IMR-90 (cell line): Measurements from ENCODE around the gene ITPR3. TPM values are rescaled to one million over a fixed set of nuclear protein-coding genes. Genes with fewer than 3 reads are reported as not detected.

ENCODE experiments used
- ATAC-seq: fragments of 200-7000 bp; cut with Tn5 transposase; 2 replicates; pipeline ENCODE4 v1.9.1; 2020; ENCODE audit warnings: low read depth, mild to moderate bottlenecking, moderate library complexity
- BruUV-seq: library from RNA; stranded (reverse); fragments of 400-500 nt; replicated peaks from 2 replicates; lab custom pipeline; 2021; lab: Mats Ljungman, UMichigan
- CTCF ChIA-PET: fragments of 300-600 bp; formaldehyde crosslinking; extraction: SDS; loops from one replicate; lab custom pipeline; 2021; ENCODE audit warnings: antibody characterized with exemption; lab: Yijun Ruan, JAX
- POLR2A ChIA-PET: fragments of 300-600 bp; sonication (Branson Sonifier 250); formaldehyde crosslinking; loops from one replicate; lab custom pipeline; 2022; ENCODE audit warnings: antibody characterized with exemption; ENCODE audit not compliant: unreplicated experiment; lab: Charles Lee
- DNase-seq: peaks from one replicate; pipeline ENCODE4 v3.0.0; 2013
- H2AFZ ChIP-seq: replicated peaks from 2 replicates; pipeline ENCODE3; 2013; ENCODE audit warnings: low read length, mild to moderate bottlenecking; ENCODE audit not compliant: poor library complexity
- H2AK5ac ChIP-seq: 2 replicates; pipeline ENCODE4 v1.6.1; 2013; ENCODE audit warnings: low read depth, low read length, inconsistent platforms
- H2AK9ac ChIP-seq: replicated peaks from 2 replicates; pipeline ENCODE3; 2013; ENCODE audit warnings: mild to moderate bottlenecking, low read depth, low read length, moderate library complexity; ENCODE audit not compliant: poor library complexity
- H2BK120ac ChIP-seq: 2 replicates; pipeline ENCODE4 v1.6.1; 2013; ENCODE audit warnings: low read depth, low read length, inconsistent platforms
- H2BK15ac ChIP-seq: 3 replicates; pipeline ENCODE4 v1.6.1; 2013; ENCODE audit warnings: low read depth, low read length, inconsistent platforms
- H2BK20ac ChIP-seq: 2 replicates; pipeline ENCODE4 v1.6.1; 2013; ENCODE audit warnings: low read depth, mild to moderate bottlenecking, inconsistent platforms, low read length, moderate library complexity
- H2BK5ac ChIP-seq: 2 replicates; pipeline ENCODE4 v1.6.1; 2013; ENCODE audit warnings: mild to moderate bottlenecking, low read depth, low read length, inconsistent platforms; ENCODE audit not compliant: poor library complexity, severe bottlenecking
- H3K14ac ChIP-seq: replicated peaks from 2 replicates; pipeline ENCODE4 v1.6.1; 2013; ENCODE audit warnings: low read depth, low read length, inconsistent platforms
- H3K18ac ChIP-seq: 2 replicates; pipeline ENCODE4 v1.6.1; 2013; ENCODE audit warnings: low read depth, low read length, control low read depth
- H3K23ac ChIP-seq: 2 replicates; pipeline ENCODE4 v1.6.1; 2013; ENCODE audit warnings: low read depth, low read length, inconsistent platforms
- H3K27ac ChIP-seq: 2 replicates; pipeline ENCODE4 v1.5.1; 2013; ENCODE audit warnings: mild to moderate bottlenecking, control low read depth, low read length; ENCODE audit not compliant: insufficient read depth
- H3K27me3 ChIP-seq: 2 replicates; pipeline ENCODE4 v1.6.1; 2013; ENCODE audit warnings: low read length; ENCODE audit not compliant: control insufficient read depth, insufficient read depth
- H3K36me3 ChIP-seq: 2 replicates; pipeline ENCODE4 v1.6.1; 2013; ENCODE audit warnings: low read length, mixed read lengths; ENCODE audit not compliant: control insufficient read depth, insufficient read depth
- H3K4ac ChIP-seq: 2 replicates; pipeline ENCODE4 v1.6.1; 2013; ENCODE audit warnings: low read depth, low read length, inconsistent platforms
- H3K4me1 ChIP-seq: 2 replicates; pipeline ENCODE4 v1.6.1; 2013; ENCODE audit warnings: low read length, mixed read lengths; ENCODE audit not compliant: control insufficient read depth, insufficient read depth
- H3K4me2 ChIP-seq: 2 replicates; pipeline ENCODE4 v1.6.1; 2013; ENCODE audit warnings: low read depth, mild to moderate bottlenecking, control low read depth, low read length, moderate library complexity
- H3K4me3 ChIP-seq: 2 replicates; pipeline ENCODE4 v1.5.1; 2013; ENCODE audit warnings: low read depth, mild to moderate bottlenecking, control low read depth, low read length, moderate library complexity; ENCODE audit not compliant: insufficient read depth
- H3K56ac ChIP-seq: 2 replicates; pipeline ENCODE4 v1.6.1; 2013; ENCODE audit warnings: low read length, inconsistent platforms; ENCODE audit not compliant: insufficient read depth; ENCODE audit errors: extremely low read depth
- H3K79me1 ChIP-seq, 2 experiments: 2 replicates each; pipeline ENCODE4 v1.6.1; 2013; ENCODE audit warnings: low read length in 2 of 2, inconsistent platforms in 1 of 2, low read depth in 1 of 2
- H3K9ac ChIP-seq: 2 replicates; pipeline ENCODE4 v1.6.1; 2013; ENCODE audit warnings: low read depth, low read length, control low read depth
- H3K9me1 ChIP-seq: 2 replicates; pipeline ENCODE4 v1.6.1; 2013; ENCODE audit warnings: low read length, inconsistent platforms; ENCODE audit not compliant: insufficient read depth
- H3K9me3 ChIP-seq: 2 replicates; pipeline ENCODE4 v1.6.1; 2013; ENCODE audit warnings: low read length; ENCODE audit not compliant: control insufficient read depth, insufficient read depth
- H4K20me1 ChIP-seq: 2 replicates; pipeline ENCODE4 v1.6.1; 2013; ENCODE audit warnings: low read length, inconsistent platforms; ENCODE audit not compliant: insufficient read depth
- H4K5ac ChIP-seq: 2 replicates; pipeline ENCODE4 v1.6.1; 2013; ENCODE audit warnings: mild to moderate bottlenecking, low read depth, low read length, control low read depth
- H4K8ac ChIP-seq, 2 experiments: 2 replicates each; pipeline ENCODE4 v1.6.1; 2013; ENCODE audit warnings: low read depth in 2 of 2, low read length in 2 of 2, control low read depth in 1 of 2, inconsistent platforms in 1 of 2
- H4K91ac ChIP-seq: 2 replicates; pipeline ENCODE4 v1.6.1; 2013; ENCODE audit warnings: low read depth, low read length, inconsistent platforms; ENCODE audit not compliant: insufficient read depth
- CEBPB ChIP-seq: IDR thresholded peaks from 2 replicates; pipeline ENCODE4 v1.6.1; 2012; ENCODE audit warnings: low read depth, low read length, improper control_type of control experiment
- FOS ChIP-seq: fragments of 150-350 bp; IDR thresholded peaks from 2 replicates; pipeline ENCODE4 v1.6.1; 2016; ENCODE audit warnings: low read depth, low read length
- MXI1 ChIP-seq: IDR thresholded peaks from 2 replicates; pipeline ENCODE4 v1.6.1; 2012; ENCODE audit warnings: low read depth, mild to moderate bottlenecking, low read length, moderate library complexity, borderline replicate concordance
- POLR2A ChIP-seq: IDR thresholded peaks from 2 replicates; pipeline ENCODE4 v1.6.1; 2012; ENCODE audit warnings: mild to moderate bottlenecking, low read depth, low read length
- SMC3 ChIP-seq: fragments of 150-350 bp; IDR thresholded peaks from 2 replicates; pipeline ENCODE4 v1.6.1; 2016; ENCODE audit warnings: low read depth, mild to moderate bottlenecking, antibody characterized with exemption, low read length, moderate library complexity
- WGBS, 2 experiments: methylation state at CpG; one replicate each; pipeline versions ENCODE4 v1.1.5 to v1.1.7; 2013; ENCODE audit warnings: missing lambda C conversion rate in 2 of 2; ENCODE audit not compliant: insufficient read length in 1 of 2; ENCODE audit errors: extremely low coverage in 2 of 2; 5-methylcytosine and 5-hydroxymethylcytosine counted together
- dilution Hi-C: fragments of 300-500 bp; cut with HindIII; formaldehyde crosslinking; loops from one replicate; pipeline ENCODE4 v1.14.3; 2018; ENCODE audit warnings: low sequenced_read_pairs; ENCODE audit not compliant: unreplicated experiment
- in situ Hi-C: fragments of 300-500 bp; cut with MboI; formaldehyde crosslinking; loops from 3 replicates; pipeline ENCODE4 v1.14.3; 2019; ENCODE audit warnings: low sequenced_read_pairs, inconsistent platforms, mixed read lengths
- intact Hi-C: fragments of 100-400 bp; cut with micrococcal nuclease; formaldehyde crosslinking; loops from 2 replicates; pipeline ENCODE4 v1.10.0; 2022
- polyA plus RNA-seq, 3 experiments: library from polyadenylated mRNA; depleted of rRNA; stranded (reverse); fragments of >200 nt; gene quantifications; 2 replicates each; pipeline ENCODE4 v1.2.3, GENCODE V29; 2012; ENCODE audit warnings: low replicate concordance in 1 of 3
- total RNA-seq: library from RNA; depleted of rRNA; stranded (reverse); fragments of >200 nt; gene quantifications from 2 replicates; pipeline ENCODE4 v1.2.3, GENCODE V29; 2012
- TF ChIP-seq, protein P1 (sequence below): fragments of 150-350 bp; IDR thresholded peaks from 2 replicates; pipeline ENCODE4 v1.6.1; 2017; ENCODE audit warnings: mild to moderate bottlenecking, antibody characterized with exemption, low read length, low read depth
- TF ChIP-seq, protein P2 (sequence below): conservative IDR thresholded peaks from 2 replicates; pipeline ENCODE4 v1.5.1; 2012; ENCODE audit warnings: mild to moderate bottlenecking, low read depth, low read length, improper control_type of control experiment

ITPR3 gene
- total and polyA plus RNA-seq, 2 of the 4 experiments (the other 2 are of a cell fraction): 1.6 to 3.7 TPM

DNA sequence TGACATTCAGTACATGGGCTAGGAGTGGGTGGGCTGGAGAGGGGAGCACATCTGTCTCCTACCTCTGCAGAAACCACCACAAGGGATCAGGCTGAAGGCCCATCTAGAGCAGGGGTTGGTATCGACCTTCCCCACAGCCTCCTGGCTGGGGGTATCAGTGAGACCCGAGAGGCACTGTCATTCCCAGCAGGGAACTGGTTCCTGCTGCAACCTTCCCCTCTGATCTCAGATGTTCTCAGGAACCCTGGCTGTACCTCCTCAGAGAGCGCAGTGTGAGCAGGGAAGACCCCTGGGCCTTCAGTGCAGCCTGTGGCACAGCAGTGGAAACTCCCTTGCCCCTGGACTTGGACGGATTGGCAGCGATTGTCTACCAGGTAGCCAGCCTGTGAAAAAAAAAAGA, 117.8 kb downstream of the ITPR3 start:
- POLR2A ChIA-PET: no interaction called here
- Histone ChIP-seq H4K8ac (no peak overlapping the region), H3K18ac (no peak overlapping the region), H2BK5ac (no peak overlapping the region), H3K4ac (no peak overlapping the region), H3K27me3 (peaks cover 8% of the 10 kb centered on the region; the same call in 1 of the 2 replicates), H3K9me3 (no peaks in the 10 kb centered on the region), H4K5ac (no peak overlapping the region), H3K79me1 (no peaks in the 10 kb centered on the region), H2BK120ac (no peak overlapping the region), H3K9ac (no peak overlapping the region), H3K4me2 (no peak overlapping the region), H2AK9ac (no peak overlapping the region), H3K4me3 (no peak overlapping the region), H3K14ac (no peak overlapping the region), H2BK15ac (no peak overlapping the region), H3K36me3 (no peaks in the 10 kb centered on the region), H3K56ac (no peak overlapping the region), H2AFZ (no peak overlapping the region), H4K91ac (no peak overlapping the region), H2AK5ac (no peak overlapping the region), H3K23ac (no peak overlapping the region), H2BK20ac (no peak overlapping the region), H3K9me1 (no peaks in the 10 kb centered on the region), H4K20me1 (no peaks in the 10 kb centered on the region; the same call in 1 of the 2 replicates), H3K4me1 (no peaks in the 10 kb centered on the region), H3K27ac (no peak overlapping the region)
- ATAC-seq (no peak), DNase-seq (no peak)
- TF ChIP-seq POLR2A: no peak
- TF ChIP-seq, protein P1, sequence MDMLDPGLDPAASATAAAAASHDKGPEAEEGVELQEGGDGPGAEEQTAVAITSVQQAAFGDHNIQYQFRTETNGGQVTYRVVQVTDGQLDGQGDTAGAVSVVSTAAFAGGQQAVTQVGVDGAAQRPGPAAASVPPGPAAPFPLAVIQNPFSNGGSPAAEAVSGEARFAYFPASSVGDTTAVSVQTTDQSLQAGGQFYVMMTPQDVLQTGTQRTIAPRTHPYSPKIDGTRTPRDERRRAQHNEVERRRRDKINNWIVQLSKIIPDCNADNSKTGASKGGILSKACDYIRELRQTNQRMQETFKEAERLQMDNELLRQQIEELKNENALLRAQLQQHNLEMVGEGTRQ: no peak
- no peak for TF ChIP-seq FOS
- no peak for TF ChIP-seq MXI1
- no peak for TF ChIP-seq CEBPB
- TF ChIP-seq, protein P2, sequence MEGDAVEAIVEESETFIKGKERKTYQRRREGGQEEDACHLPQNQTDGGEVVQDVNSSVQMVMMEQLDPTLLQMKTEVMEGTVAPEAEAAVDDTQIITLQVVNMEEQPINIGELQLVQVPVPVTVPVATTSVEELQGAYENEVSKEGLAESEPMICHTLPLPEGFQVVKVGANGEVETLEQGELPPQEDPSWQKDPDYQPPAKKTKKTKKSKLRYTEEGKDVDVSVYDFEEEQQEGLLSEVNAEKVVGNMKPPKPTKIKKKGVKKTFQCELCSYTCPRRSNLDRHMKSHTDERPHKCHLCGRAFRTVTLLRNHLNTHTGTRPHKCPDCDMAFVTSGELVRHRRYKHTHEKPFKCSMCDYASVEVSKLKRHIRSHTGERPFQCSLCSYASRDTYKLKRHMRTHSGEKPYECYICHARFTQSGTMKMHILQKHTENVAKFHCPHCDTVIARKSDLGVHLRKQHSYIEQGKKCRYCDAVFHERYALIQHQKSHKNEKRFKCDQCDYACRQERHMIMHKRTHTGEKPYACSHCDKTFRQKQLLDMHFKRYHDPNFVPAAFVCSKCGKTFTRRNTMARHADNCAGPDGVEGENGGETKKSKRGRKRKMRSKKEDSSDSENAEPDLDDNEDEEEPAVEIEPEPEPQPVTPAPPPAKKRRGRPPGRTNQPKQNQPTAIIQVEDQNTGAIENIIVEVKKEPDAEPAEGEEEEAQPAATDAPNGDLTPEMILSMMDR: no peak
- no peak for TF ChIP-seq SMC3
- in situ Hi-C loops (no loop called here), dilution Hi-C loops (no loop called here), intact Hi-C loops (no loop called here)
- 100% methylated on average over 2 of the region's 5 CpGs; no CpG with 5 or more reads in 1 of the 2 experiments for WGBS, 2 experiments
- BruUV-seq: no TSS peak
- CTCF ChIA-PET: no interaction called here
